WTC11 (cell line): ENCODE measurements around the gene TMEM214. TPM values are rescaled to one million over a fixed set of nuclear protein-coding genes. Genes with fewer than 3 reads are reported as not detected.

Experiments used
- ATAC-seq: fragments of 200-7000 bp; cut with Tn5 transposase; 2 replicates; pipeline ENCODE4 v1.10.0; 2021; ENCODE audit warnings: mild to moderate bottlenecking, moderate library complexity
- CTCF ChIA-PET: fragments of 300-600 bp; sonication (Branson Sonifier 250); formaldehyde crosslinking; loops from one replicate; lab custom pipeline; 2021; ENCODE audit warnings: antibody characterized with exemption; lab: Charles Lee
- POLR2A ChIA-PET: fragments of 350-600 bp; sonication (Branson Sonifier 250); formaldehyde crosslinking; loops from one replicate; lab custom pipeline; 2021; ENCODE audit warnings: antibody characterized with exemption; lab: Charles Lee
- DNase-seq: peaks from one replicate; pipeline ENCODE4 v3.0.0; 2021; ENCODE audit warnings: low spot score
- H3K27ac Mint-ChIP-seq: 2 replicates; pipeline ENCODE4 v1.8.0; 2021; ENCODE audit warnings: mixed read lengths
- H3K27me3 Mint-ChIP-seq: 2 replicates; pipeline ENCODE4 v1.8.0; 2021; ENCODE audit warnings: low read depth, mild to moderate bottlenecking, moderate library complexity, mixed read lengths
- H3K36me3 Mint-ChIP-seq: 2 replicates; pipeline ENCODE4 v1.8.0; 2021; ENCODE audit warnings: mixed read lengths
- H3K4me1 Mint-ChIP-seq: 2 replicates; pipeline ENCODE4 v1.8.0; 2022; ENCODE audit warnings: mixed read lengths
- H3K4me3 Mint-ChIP-seq: 2 replicates; pipeline ENCODE4 v1.8.0; 2021; ENCODE audit warnings: mild to moderate bottlenecking, moderate library complexity, mixed read lengths
- H3K9me3 Mint-ChIP-seq: 2 replicates; pipeline ENCODE4 v1.8.0; 2021; ENCODE audit warnings: mixed read lengths
- ATF1 ChIP-seq: sonication (generic); formaldehyde crosslinking; IDR thresholded peaks from 2 replicates; pipeline ENCODE4 v1.8.1; 2023; ENCODE audit warnings: mild to moderate bottlenecking, moderate library complexity, missing genetic modification reagents
- ESRRA ChIP-seq: sonication (generic); formaldehyde crosslinking; IDR thresholded peaks from 2 replicates; pipeline ENCODE4 v1.8.1; 2022; ENCODE audit warnings: mild to moderate bottlenecking, missing genetic modification reagents, borderline replicate concordance
- FOXK1 ChIP-seq: sonication (generic); formaldehyde crosslinking; IDR thresholded peaks from 2 replicates; pipeline ENCODE4 v1.8.0; 2022; ENCODE audit warnings: mild to moderate bottlenecking, moderate library complexity, missing genetic modification reagents
- GTF2I ChIP-seq: fragments of 250-450 bp; sonication (Bioruptor Pico); conservative IDR thresholded peaks from 2 replicates; pipeline ENCODE4 v1.4.0; 2021; ENCODE audit warnings: mild to moderate bottlenecking
- JUN ChIP-seq: sonication (generic); formaldehyde crosslinking; IDR thresholded peaks from 2 replicates; pipeline ENCODE4 v1.8.0; 2023; ENCODE audit warnings: mild to moderate bottlenecking, missing genetic modification reagents
- NFYB ChIP-seq: sonication (generic); formaldehyde crosslinking; conservative IDR thresholded peaks from 2 replicates; pipeline ENCODE4 v1.8.0; 2022; ENCODE audit warnings: low read depth, missing genetic modification reagents
- PRRX2 ChIP-seq: fragments of 250-450 bp; sonication (Bioruptor Pico); IDR thresholded peaks from 2 replicates; pipeline ENCODE4 v1.8.0; 2021; ENCODE audit warnings: mild to moderate bottlenecking
- TEAD4 ChIP-seq: sonication (generic); formaldehyde crosslinking; IDR thresholded peaks from 2 replicates; pipeline ENCODE4 v1.8.0; 2022; ENCODE audit warnings: mild to moderate bottlenecking, missing genetic modification reagents
- ZMAT4 ChIP-seq: fragments of 250-450 bp; sonication (Bioruptor Pico); IDR thresholded peaks from 2 replicates; pipeline ENCODE4 v1.9.0; 2021; ENCODE audit warnings: mild to moderate bottlenecking
- ZNF317 ChIP-seq: sonication (generic); formaldehyde crosslinking; IDR thresholded peaks from 2 replicates; pipeline ENCODE4 v1.8.1; 2023; ENCODE audit warnings: low read depth, mild to moderate bottlenecking, moderate library complexity, missing genetic modification reagents, borderline replicate concordance
- ZNF532 ChIP-seq: fragments of 250-450 bp; sonication (Bioruptor Pico); IDR thresholded peaks from 2 replicates; pipeline ENCODE4 v1.9.0; 2021; ENCODE audit warnings: mild to moderate bottlenecking, borderline replicate concordance
- ZNF671 ChIP-seq: fragments of 250-450 bp; sonication (Bioruptor Pico); IDR thresholded peaks from 2 replicates; pipeline ENCODE4 v1.8.0; 2021; ENCODE audit warnings: mild to moderate bottlenecking
- total RNA-seq: library from RNA; stranded (reverse); gene quantifications from 3 replicates; pipeline ENCODE4 v1.2.3, GENCODE V29; 2021
- TF ChIP-seq, protein P1 (sequence below): fragments of 250-450 bp; sonication (Bioruptor Pico); IDR thresholded peaks from 2 replicates; pipeline ENCODE4 v2.1.2; 2022; ENCODE audit warnings: mild to moderate bottlenecking, moderate library complexity
- TF ChIP-seq, protein P2 (sequence below): sonication (generic); formaldehyde crosslinking; IDR thresholded peaks from 2 replicates; pipeline ENCODE4 v1.8.1; 2023; ENCODE audit warnings: mild to moderate bottlenecking, missing genetic modification reagents, moderate library complexity
- TF ChIP-seq, protein P3 (sequence below): sonication (generic); formaldehyde crosslinking; IDR thresholded peaks from 2 replicates; pipeline ENCODE4 v1.8.0; 2022; ENCODE audit warnings: missing genetic modification reagents

The TMEM214 gene
- total RNA-seq, 1 experiment from 2014 or later, result 57.1 TPM

- TF ChIP-seq, protein P1, sequence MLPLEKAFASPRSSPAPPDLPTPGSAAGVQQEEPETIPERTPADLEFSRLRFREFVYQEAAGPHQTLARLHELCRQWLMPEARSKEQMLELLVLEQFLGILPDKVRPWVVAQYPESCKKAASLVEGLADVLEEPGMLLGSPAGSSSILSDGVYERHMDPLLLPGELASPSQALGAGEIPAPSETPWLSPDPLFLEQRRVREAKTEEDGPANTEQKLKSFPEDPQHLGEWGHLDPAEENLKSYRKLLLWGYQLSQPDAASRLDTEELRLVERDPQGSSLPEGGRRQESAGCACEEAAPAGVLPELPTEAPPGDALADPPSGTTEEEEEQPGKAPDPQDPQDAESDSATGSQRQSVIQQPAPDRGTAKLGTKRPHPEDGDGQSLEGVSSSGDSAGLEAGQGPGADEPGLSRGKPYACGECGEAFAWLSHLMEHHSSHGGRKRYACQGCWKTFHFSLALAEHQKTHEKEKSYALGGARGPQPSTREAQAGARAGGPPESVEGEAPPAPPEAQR (CRISPR knock-in tag), result no peak
- TF ChIP-seq ZNF532 (CRISPR knock-in tag), result no peak
- TF ChIP-seq NFYB (CRISPR knock-in tag), result no peak
- TF ChIP-seq GTF2I (CRISPR knock-in tag), result no peak
- TF ChIP-seq, protein P2, sequence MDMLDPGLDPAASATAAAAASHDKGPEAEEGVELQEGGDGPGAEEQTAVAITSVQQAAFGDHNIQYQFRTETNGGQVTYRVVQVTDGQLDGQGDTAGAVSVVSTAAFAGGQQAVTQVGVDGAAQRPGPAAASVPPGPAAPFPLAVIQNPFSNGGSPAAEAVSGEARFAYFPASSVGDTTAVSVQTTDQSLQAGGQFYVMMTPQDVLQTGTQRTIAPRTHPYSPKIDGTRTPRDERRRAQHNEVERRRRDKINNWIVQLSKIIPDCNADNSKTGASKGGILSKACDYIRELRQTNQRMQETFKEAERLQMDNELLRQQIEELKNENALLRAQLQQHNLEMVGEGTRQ (CRISPR knock-in tag), result no peak
- no peak for TF ChIP-seq ZMAT4 (CRISPR knock-in tag)
Measured at GRCh38 chr2:27057184-27057583, 24.4 kb downstream of the TMEM214 start (continued).

DNA sequence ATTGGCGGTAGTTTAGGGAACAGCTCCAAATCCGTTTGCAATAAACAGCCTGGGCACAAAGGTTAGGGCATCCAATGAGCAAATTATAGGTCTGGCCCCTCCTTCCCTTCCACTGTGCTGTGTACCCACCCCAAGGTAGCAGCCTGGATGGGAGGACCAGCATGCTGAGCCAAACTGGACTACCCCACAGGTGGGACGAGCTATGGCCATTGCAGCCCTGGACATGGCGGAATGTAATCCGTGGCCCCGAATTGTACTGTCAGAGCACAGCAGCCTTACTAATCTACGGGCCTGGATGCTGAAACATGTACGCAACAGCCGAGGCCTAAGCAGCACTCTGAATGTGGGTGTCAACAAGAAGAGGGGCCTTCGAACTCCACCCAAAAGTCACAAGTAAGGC, 25.4 kb downstream of the TMEM214 start:
- H3K4me1 Mint-ChIP-seq, result no peaks in the 10 kb centered on the region
- no peak for TF ChIP-seq JUN (CRISPR knock-in tag)
- H3K36me3 Mint-ChIP-seq, result peaks cover 36% of the 10 kb centered on the region
- ATAC-seq (no peak), DNase-seq (no peak)
- no peak overlapping the region for H3K4me3 Mint-ChIP-seq
- no peak overlapping the region for H3K27ac Mint-ChIP-seq
- POLR2A ChIA-PET, result no interaction called here
- CTCF ChIA-PET, result interaction anchor here (1.1 to 2.1 kb wide), 5 partner anchors 8 to 97 kb away, joined by 3 to 6 read pairs (median 5); partner anchors contain the start of genes AGBL5 and OST4
- no peaks in the 10 kb centered on the region for H3K9me3 Mint-ChIP-seq
- H3K27me3 Mint-ChIP-seq, result no peaks in the 10 kb centered on the region

- Mint-ChIP-seq H3K27ac (no peak overlapping the region), H3K27me3 (no peaks in the 10 kb centered on the region), H3K4me3 (no peak overlapping the region), H3K4me1 (no peaks in the 10 kb centered on the region), H3K9me3 (no peaks in the 10 kb centered on the region), H3K36me3 (peaks cover 31% of the 10 kb centered on the region)
- DNase-seq (no peak), ATAC-seq (no peak)
- TF ChIP-seq, protein P3, sequence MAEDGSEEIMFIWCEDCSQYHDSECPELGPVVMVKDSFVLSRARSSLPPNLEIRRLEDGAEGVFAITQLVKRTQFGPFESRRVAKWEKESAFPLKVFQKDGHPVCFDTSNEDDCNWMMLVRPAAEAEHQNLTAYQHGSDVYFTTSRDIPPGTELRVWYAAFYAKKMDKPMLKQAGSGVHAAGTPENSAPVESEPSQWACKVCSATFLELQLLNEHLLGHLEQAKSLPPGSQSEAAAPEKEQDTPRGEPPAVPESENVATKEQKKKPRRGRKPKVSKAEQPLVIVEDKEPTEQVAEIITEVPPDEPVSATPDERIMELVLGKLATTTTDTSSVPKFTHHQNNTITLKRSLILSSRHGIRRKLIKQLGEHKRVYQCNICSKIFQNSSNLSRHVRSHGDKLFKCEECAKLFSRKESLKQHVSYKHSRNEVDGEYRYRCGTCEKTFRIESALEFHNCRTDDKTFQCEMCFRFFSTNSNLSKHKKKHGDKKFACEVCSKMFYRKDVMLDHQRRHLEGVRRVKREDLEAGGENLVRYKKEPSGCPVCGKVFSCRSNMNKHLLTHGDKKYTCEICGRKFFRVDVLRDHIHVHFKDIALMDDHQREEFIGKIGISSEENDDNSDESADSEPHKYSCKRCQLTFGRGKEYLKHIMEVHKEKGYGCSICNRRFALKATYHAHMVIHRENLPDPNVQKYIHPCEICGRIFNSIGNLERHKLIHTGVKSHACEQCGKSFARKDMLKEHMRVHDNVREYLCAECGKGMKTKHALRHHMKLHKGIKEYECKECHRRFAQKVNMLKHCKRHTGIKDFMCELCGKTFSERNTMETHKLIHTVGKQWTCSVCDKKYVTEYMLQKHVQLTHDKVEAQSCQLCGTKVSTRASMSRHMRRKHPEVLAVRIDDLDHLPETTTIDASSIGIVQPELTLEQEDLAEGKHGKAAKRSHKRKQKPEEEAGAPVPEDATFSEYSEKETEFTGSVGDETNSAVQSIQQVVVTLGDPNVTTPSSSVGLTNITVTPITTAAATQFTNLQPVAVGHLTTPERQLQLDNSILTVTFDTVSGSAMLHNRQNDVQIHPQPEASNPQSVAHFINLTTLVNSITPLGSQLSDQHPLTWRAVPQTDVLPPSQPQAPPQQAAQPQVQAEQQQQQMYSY, result no peak
- TF ChIP-seq ATF1, result no peak
- no peak for TF ChIP-seq FOXK1 (CRISPR knock-in tag)
- TF ChIP-seq ZNF317 (CRISPR knock-in tag), result no peak
- no peak for TF ChIP-seq PRRX2 (CRISPR knock-in tag)
- no peak for TF ChIP-seq TEAD4
- TF ChIP-seq ZNF671 (CRISPR knock-in tag), result no peak
- no peak for TF ChIP-seq ESRRA (CRISPR knock-in tag)
- POLR2A ChIA-PET, result interaction anchor here (0.7 kb wide), 1 partner anchor 12 kb away, joined by 4 read pairs; the partner anchor contains the start of gene OST4
- CTCF ChIA-PET, result interaction anchor here (0.8 to 2.1 kb wide), 5 partner anchors 9 to 98 kb away, joined by 3 to 6 read pairs (median 3); partner anchors contain the start of genes AGBL5 and OST4
Measured at GRCh38 chr2:27059141-27059820, 26.5 kb downstream of the TMEM214 start.
